Activated CD8-positive, alpha-beta T cell treated with anti-CD3 and anti-CD28 coated beads for 36 hours (primary cell): ENCODE results near the gene LAMC1. TPM values are rescaled to one million over a fixed set of nuclear protein-coding genes. Genes with fewer than 3 reads are reported as not detected.

Experiments used
- ATAC-seq: fragments of 200-7000 bp; cut with Tn5 transposase; one replicate; pipeline ENCODE4 v1.10.0; 2021; ENCODE audit warnings: mild to moderate bottlenecking, moderate library complexity
- CTCF ChIA-PET: fragments of 350-600 bp; sonication (Branson Sonifier 250); formaldehyde crosslinking; loops from one replicate; lab custom pipeline; 2021; ENCODE audit warnings: antibody characterized with exemption; lab: Charles Lee
- POLR2A ChIA-PET: fragments of 350-600 bp; sonication (Branson Sonifier 250); formaldehyde crosslinking; loops from one replicate; lab custom pipeline; 2021; ENCODE audit warnings: antibody characterized with exemption; lab: Charles Lee
- DNase-seq: peaks from one replicate; pipeline ENCODE4 v3.0.0-alpha.2; 2020
- H3K27ac Mint-ChIP-seq: one replicate; pipeline ENCODE4 v1.8.0; 2021; ENCODE audit warnings: mild to moderate bottlenecking, mixed read lengths
- H3K27me3 Mint-ChIP-seq: one replicate; pipeline ENCODE4 v1.8.0; 2021; ENCODE audit warnings: mixed read lengths
- H3K36me3 Mint-ChIP-seq: one replicate; pipeline ENCODE4 v1.8.0; 2021; ENCODE audit warnings: low read depth, mixed read lengths
- H3K4me1 Mint-ChIP-seq: one replicate; pipeline ENCODE4 v1.8.0; 2021; ENCODE audit warnings: low read depth, mixed read lengths
- H3K4me3 Mint-ChIP-seq: one replicate; pipeline ENCODE4 v1.8.0; 2021; ENCODE audit warnings: mild to moderate bottlenecking, moderate library complexity, mixed read lengths
- H3K9me3 Mint-ChIP-seq: one replicate; pipeline ENCODE4 v1.8.0; 2021; ENCODE audit warnings: mixed read lengths
- CTCF ChIP-seq: fragments of 200-600 bp; IDR thresholded peaks from one replicate; pipeline ENCODE4 v1.8.0; 2022; ENCODE audit warnings: antibody characterized with exemption, mild to moderate bottlenecking
- intact Hi-C: fragments of 100-400 bp; cut with micrococcal nuclease; formaldehyde crosslinking; loops from one replicate; pipeline ENCODE4 v1.10.0; 2022
- total RNA-seq, 2 experiments: library from RNA; stranded (reverse); gene quantifications; one replicate each; pipeline ENCODE4 v1.2.3, GENCODE V29; 2021

The LAMC1 gene
- under 1 TPM; 0.22 to 0.23 TPM for total RNA-seq

- Mint-ChIP-seq H3K27me3 (peaks cover 61% of the 10 kb centered on the region), H3K36me3 (no peaks in the 10 kb centered on the region), H3K9me3 (no peaks in the 10 kb centered on the region), H3K4me1 (peaks cover 18% of the 10 kb centered on the region), H3K4me3 (peak within 1 kb of the TSS; percentile 70), H3K27ac (no peak within 1 kb of the TSS)
- intact Hi-C loops, result no loop called here
- ATAC-seq (peak; percentile 41), DNase-seq (peak; percentile 18)
- TF ChIP-seq CTCF, result no peak
- ChIA-PET CTCF (no interaction called here), POLR2A (no interaction called here)
These were observed at the start of gene LAMC1 for GRCh38 chr1:183023146-183023600. Gene LAMC1, plus strand, starts transcription at chr1:183023420. Its CDS starts 297 bp downstream, at chr1:183023717.

GRCh38 chr1:182974506-182975191 lies 48.6 kb upstream of the LAMC1 start:
- no peaks in the 10 kb centered on the region for H3K36me3 Mint-ChIP-seq

GRCh38 chr1:182977480-182977879 lies 45.7 kb upstream of the LAMC1 start:
- DNase-seq (no peak), ATAC-seq (no peak)
- Mint-ChIP-seq H3K27ac (no peak overlapping the region), H3K4me1 (no peaks in the 10 kb centered on the region), H3K27me3 (peaks cover 10% of the 10 kb centered on the region), H3K36me3 (no peaks in the 10 kb centered on the region), H3K4me3 (no peak overlapping the region), H3K9me3 (peaks cover 2% of the 10 kb centered on the region)
- ChIA-PET CTCF (no interaction called here), POLR2A (no interaction called here)
- no peak for TF ChIP-seq CTCF
- intact Hi-C loops, result no loop called here

More at GRCh38 chr1:182974506-182975191, 48.6 kb upstream of the LAMC1 start:
- no peaks in the 10 kb centered on the region for H3K4me1 Mint-ChIP-seq
- intact Hi-C loops, result no loop called here
- H3K4me3 Mint-ChIP-seq, result no peak overlapping the region
- H3K27me3 Mint-ChIP-seq, result peaks cover 9% of the 10 kb centered on the region
- ATAC-seq (no peak), DNase-seq (no peak)
- no peak overlapping the region for H3K27ac Mint-ChIP-seq
- POLR2A ChIA-PET, result no interaction called here
- CTCF ChIA-PET, result interaction anchor here (1.0 kb wide), 1 partner anchor 253 kb away, joined by 3 read pairs; no protein-coding TSS in a partner anchor
- H3K9me3 Mint-ChIP-seq, result no peaks in the 10 kb centered on the region
- TF ChIP-seq CTCF, result no peak

- ChIA-PET POLR2A (no interaction called here), CTCF (no interaction called here)
- peaks cover 2% of the 10 kb centered on the region for H3K9me3 Mint-ChIP-seq
- no peak overlapping the region for H3K4me3 Mint-ChIP-seq
- no peak for TF ChIP-seq CTCF
- no peak overlapping the region for H3K27ac Mint-ChIP-seq
- DNase-seq (no peak), ATAC-seq (no peak)
- intact Hi-C loops, result no loop called here
- H3K36me3 Mint-ChIP-seq, result no peaks in the 10 kb centered on the region
- H3K27me3 Mint-ChIP-seq, result peaks cover 10% of the 10 kb centered on the region
- H3K4me1 Mint-ChIP-seq, result no peaks in the 10 kb centered on the region
These were observed 44.9 kb upstream of the LAMC1 start for GRCh38 chr1:182978151-182978853.

- CTCF ChIA-PET, result no interaction called here
- intact Hi-C loops, result no loop called here
- no peak overlapping the region for H3K4me3 Mint-ChIP-seq
These were observed 39.1 kb upstream of the LAMC1 start for GRCh38 chr1:182984138-182984537.

More at GRCh38 chr1:182984138-182984537, 39.1 kb upstream of the LAMC1 start:
- Mint-ChIP-seq H3K4me1 (no peaks in the 10 kb centered on the region), H3K36me3 (no peaks in the 10 kb centered on the region), H3K27me3 (peaks cover 9% of the 10 kb centered on the region), H3K9me3 (peaks cover 4% of the 10 kb centered on the region), H3K27ac (no peak overlapping the region)
- POLR2A ChIA-PET, result no interaction called here
- ATAC-seq (no peak), DNase-seq (no peak)
- TF ChIP-seq CTCF, result no peak
